HFF-Myc (cell line): ENCODE measurements around the gene CA9.
A peak's percentile ranks its signal among the peaks of the same experiment; 100 is the strongest.

Experiments
- DNase-seq: peaks from one replicate; pipeline ENCODE4 v3.0.0-alpha.2; 2011; ENCODE audit warnings: low read depth; ENCODE audit errors: extremely low read depth
- H3K4me3 ChIP-seq: replicated peaks from 2 replicates; pipeline ENCODE4 v1.5.1; 2011; ENCODE audit warnings: low read depth, mild to moderate bottlenecking, control low read depth, low read length
- TF ChIP-seq, protein P1 (sequence below): IDR thresholded peaks from 2 replicates; pipeline ENCODE4 v1.5.1; 2012; ENCODE audit warnings: mild to moderate bottlenecking, low read depth, low read length, control low read depth; ENCODE audit errors: missing control alignments

CA9 gene

DNA sequence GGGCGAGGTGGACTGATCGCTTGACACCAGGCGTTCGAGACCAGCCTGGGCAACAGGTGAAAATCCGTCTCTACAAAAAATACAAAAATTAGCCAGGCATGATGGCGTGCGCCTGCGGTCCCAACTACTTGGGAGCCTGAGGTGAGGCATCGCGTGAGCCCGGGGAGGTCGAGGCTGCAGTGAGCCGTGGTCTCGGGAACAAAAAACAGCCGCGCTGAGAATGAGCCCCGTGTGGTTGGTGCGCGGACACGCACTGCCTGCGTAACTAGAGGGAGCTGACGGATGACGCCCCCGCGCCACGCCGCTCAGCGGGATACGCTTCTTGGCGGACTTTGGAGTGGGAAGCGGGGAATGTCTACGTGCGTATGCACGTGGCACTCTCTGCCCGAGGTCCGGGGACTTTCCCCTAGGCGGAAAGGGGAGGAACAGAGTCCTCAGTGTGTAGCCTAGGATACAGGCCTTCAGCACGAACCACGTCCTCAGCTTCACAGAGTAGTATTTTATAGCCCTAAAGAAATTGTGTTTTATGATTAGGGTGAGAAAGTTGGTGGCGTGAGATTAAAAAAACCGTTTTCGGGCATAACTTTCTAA lies 16.1 kb upstream of the CA9 start, which contains the start of gene RMRP:
TSS of gene RMRP (minus strand) at position 474 of the 591 bp plus-strand sequence.
- H3K4me3 ChIP-seq, result peak within 1 kb of the TSS; percentile 52
- TF ChIP-seq, protein P1, sequence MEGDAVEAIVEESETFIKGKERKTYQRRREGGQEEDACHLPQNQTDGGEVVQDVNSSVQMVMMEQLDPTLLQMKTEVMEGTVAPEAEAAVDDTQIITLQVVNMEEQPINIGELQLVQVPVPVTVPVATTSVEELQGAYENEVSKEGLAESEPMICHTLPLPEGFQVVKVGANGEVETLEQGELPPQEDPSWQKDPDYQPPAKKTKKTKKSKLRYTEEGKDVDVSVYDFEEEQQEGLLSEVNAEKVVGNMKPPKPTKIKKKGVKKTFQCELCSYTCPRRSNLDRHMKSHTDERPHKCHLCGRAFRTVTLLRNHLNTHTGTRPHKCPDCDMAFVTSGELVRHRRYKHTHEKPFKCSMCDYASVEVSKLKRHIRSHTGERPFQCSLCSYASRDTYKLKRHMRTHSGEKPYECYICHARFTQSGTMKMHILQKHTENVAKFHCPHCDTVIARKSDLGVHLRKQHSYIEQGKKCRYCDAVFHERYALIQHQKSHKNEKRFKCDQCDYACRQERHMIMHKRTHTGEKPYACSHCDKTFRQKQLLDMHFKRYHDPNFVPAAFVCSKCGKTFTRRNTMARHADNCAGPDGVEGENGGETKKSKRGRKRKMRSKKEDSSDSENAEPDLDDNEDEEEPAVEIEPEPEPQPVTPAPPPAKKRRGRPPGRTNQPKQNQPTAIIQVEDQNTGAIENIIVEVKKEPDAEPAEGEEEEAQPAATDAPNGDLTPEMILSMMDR, result no peak
- peak; percentile 98 for DNase-seq

DNA sequence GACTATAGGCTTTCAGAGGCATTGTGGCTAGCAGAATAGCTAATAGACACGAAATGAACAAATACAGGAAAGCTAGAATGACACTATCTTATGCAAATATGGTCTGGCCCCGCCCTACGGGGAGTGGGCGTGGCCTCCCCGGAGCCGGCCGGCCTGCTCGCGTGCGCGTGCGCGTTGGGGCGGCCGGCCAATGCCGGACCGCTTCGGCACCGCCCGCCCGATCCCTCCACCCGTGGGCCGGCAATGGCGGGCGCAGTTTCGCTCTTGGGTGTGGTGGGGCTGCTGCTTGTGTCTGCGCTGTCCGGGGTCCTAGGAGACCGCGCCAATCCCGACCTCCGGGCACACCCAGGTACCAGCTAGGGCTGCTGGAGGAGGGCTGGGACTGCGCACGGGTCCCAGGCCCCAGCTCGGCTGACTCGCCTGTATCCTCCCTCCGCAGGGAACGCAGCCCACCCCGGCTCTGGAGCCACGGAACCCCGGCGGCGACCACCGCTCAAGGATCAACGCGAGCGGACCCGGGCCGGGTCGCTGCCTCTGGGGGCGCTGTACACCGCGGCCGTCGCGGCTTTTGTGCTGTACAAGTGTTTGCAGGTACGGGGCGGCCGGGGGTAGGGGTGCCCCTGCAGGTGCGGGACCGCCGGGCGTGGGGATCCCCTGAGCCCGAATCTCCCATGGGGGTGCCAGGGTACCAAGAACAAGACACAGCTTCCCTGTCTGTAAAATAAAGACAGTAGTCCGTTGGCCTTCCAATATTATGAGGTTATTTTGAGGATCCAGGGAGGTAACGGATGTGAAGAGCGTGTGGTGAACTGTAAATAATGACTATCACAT lies 15.4 kb upstream of the CA9 start, which contains the start of gene CCDC107:
TSS of gene CCDC107 (plus strand) at position 156 of the 831 bp plus-strand sequence. CDS start at position 244, 88 bp downstream.
- peak within 1 kb of the TSS; percentile 52 for H3K4me3 ChIP-seq
- TF ChIP-seq, protein P1, result peak; percentile 48
- no peak for DNase-seq

DNA sequence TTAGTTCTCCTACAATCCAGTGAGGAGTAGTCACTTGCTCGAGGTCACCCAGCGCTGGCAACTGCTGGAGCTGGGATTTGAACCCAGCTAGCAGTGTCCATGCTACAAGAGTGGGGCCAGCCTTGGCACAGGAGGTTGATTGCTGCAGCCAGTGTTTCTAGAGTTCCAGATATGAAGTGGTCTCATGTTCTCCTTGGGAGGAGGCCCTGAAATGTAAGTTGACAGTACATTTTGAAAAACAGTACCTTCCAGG lies 14.8 kb upstream of the CA9 start:
- H3K4me3 ChIP-seq, result peak overlapping the region; percentile 52
- DNase-seq, result no peak
- TF ChIP-seq, protein P1, result no peak

DNA sequence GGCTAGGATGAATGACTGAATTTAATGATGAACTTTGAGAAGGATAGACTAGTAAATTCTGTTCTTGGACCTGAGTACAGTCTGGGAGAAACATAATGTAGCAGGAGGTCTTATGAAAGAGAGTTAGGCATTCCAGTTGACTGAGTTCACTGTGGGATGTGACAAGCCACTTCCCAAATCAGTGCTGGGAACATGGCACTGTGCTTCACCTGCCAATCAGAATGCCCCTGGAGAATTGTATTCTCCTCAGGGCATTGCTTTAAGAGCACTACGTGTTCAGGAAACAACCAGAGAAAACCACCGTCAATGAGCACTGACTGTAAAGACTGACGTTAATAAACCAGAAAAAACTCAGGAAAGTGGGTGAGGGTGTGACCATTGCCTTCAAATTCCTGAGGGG lies 14.4 kb upstream of the CA9 start:
- TF ChIP-seq, protein P1, result no peak
- DNase-seq, result no peak
- peak overlapping the region; percentile 52 for H3K4me3 ChIP-seq

DNA sequence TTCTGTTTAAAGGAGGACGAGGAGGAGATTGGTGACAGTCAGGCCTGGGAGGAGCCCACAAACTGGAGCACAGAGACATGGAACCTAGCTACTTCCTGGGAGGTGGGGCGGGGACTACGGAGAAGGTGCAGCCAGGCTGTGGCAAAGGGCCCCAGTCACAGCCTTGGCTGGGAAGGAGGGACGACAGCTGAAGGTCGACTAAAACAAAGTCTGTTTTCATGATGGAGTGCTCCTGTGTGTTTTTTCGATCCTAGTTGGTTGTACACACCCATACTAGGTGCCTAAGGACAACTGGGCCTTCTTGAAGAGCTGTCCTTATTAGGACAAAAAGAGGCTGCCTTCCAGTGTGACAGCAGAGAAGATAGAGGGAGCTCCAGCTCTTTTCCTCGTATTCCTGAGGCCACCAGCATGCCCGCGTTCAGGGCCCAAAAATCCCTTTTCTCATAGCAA lies 12.7 kb upstream of the CA9 start:
- no peak for DNase-seq
- TF ChIP-seq, protein P1, result peak; percentile 56
- no peak overlapping the region for H3K4me3 ChIP-seq

DNA sequence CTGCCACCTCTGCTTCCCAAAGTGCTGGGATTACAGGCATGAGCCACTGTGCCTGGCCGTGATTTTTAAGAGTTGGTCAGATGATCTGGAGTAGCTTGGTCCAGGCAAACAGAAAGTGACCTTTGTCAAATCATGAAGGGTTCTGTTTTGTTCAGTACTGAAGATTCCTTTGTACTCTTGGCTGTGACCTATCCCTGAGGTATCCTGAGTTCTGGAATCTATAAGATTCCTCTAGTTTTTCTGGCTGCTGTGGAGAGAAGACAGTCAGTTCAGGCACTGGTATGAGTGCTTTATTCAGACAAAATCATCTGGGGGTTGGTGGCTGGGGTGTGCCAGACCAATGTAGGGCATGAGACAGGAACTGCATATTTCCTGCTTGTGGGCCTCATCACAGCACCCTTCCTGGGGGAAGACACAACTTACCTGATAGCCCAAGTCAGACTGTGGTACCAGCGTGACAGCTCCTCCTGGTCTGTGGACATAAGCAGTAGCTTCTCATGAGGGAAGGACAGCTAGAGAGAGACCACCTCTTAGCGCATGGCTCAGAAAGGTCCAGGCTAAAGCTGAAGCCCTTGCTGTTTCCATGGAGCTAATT lies 11.9 kb upstream of the CA9 start:
- TF ChIP-seq, protein P1, result no peak
- H3K4me3 ChIP-seq, result no peak overlapping the region

More for the DNA sequence above, 11.9 kb upstream of the CA9 start:
- DNase-seq, result no peak
